ENCODE results near the gene CDX1.
"Not testable (repeated sequence)": the region's sequence is repeated elsewhere in the genome, so short reads cannot be mapped to it uniquely, and the experiment has no call there.

CDX1 gene

GRCh38 chr5:150227036-150227435 is 60.5 kb downstream of the CDX1 start:
- CTCF ChIA-PET: no interaction called here
- DNase-seq (ENCODE audit: extremely low spot score): no peak
- TF ChIP-seq ARNT (IDR thresholded peaks at IDR 0.05) (no peak), CTBP1 (IDR thresholded peaks at IDR 0.05; ENCODE audit: borderline replicate concordance) (no peak), SP1 (IDR thresholded peaks at IDR 0.05) (no peak), L3MBTL2 (conservative IDR thresholded peaks at IDR 0.05) (no peak), ZNF384 (IDR thresholded peaks at IDR 0.05) (no peak), TARDBP (IDR thresholded peaks at IDR 0.05) (no peak), SUZ12 (IDR thresholded peaks at IDR 0.05) (no peak), BHLHE40 (IDR thresholded peaks at IDR 0.05; ENCODE audit: borderline replicate concordance) (no peak), PKNOX1 (IDR thresholded peaks at IDR 0.05) (no peak), HDGF (IDR thresholded peaks at IDR 0.05; ENCODE audit: borderline replicate concordance) (no peak), LEF1 (IDR thresholded peaks at IDR 0.05; ENCODE audit: borderline replicate concordance) (no peak), NFRKB (IDR thresholded peaks at IDR 0.05) (no peak), FOXA1 (IDR thresholded peaks at IDR 0.05) (no peak), ELF4 (IDR thresholded peaks at IDR 0.05) (no peak), FOXK2 (IDR thresholded peaks at IDR 0.05) (no peak), FOXM1 (IDR thresholded peaks at IDR 0.05; ENCODE audit: borderline replicate concordance) (no peak)
- POLR2A ChIA-PET: no interaction called here

DNA sequence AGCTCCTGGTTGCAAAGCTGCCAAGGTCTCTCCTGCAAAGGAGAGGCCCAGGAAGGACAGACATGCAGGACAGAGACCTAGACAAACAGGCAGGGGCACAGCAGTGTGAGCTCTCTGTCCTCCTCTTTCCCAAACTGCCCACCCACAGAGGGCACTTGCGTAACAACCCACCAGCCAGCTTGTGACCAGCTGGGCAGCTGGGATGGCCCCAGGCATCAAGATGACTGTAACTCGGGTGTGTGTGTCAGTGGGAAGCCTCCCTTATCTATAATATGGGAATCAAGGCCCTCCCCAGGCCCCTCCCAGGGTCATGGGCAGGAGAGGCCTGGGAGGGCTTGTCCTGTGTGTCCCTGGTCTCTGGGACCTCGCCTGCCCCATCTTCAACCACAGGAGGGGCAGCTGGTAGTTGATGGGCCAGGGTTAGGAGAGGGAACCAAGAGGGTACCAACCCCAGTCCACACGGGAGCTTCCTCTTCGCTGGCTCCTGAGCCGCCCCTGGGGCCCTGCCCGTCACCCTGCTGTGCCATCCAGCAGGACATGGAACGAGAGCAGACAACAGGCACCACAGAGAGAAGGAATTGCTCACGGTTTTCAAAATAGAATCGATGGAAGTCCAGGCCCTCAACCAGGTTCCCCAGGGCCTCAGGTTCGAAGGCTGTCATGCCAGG is 61.2 kb downstream of the CDX1 start:
- CTCF ChIA-PET: interaction anchor here (0.9 kb wide), 1 partner anchor 9 kb away, joined by 3 read pairs; no protein-coding TSS in a partner anchor
- TF ChIP-seq SP1 (IDR thresholded peaks at IDR 0.05) (no peak), TARDBP (IDR thresholded peaks at IDR 0.05) (no peak), NFRKB (IDR thresholded peaks at IDR 0.05) (no peak), ELF4 (IDR thresholded peaks at IDR 0.05) (no peak), LEF1 (IDR thresholded peaks at IDR 0.05; ENCODE audit: borderline replicate concordance) (no peak), PKNOX1 (IDR thresholded peaks at IDR 0.05) (no peak), FOXK2 (IDR thresholded peaks at IDR 0.05) (no peak), FOXM1 (IDR thresholded peaks at IDR 0.05; ENCODE audit: borderline replicate concordance) (no peak), FOXA1 (IDR thresholded peaks at IDR 0.05) (no peak), BHLHE40 (IDR thresholded peaks at IDR 0.05; ENCODE audit: borderline replicate concordance) (no peak), CTBP1 (IDR thresholded peaks at IDR 0.05; ENCODE audit: borderline replicate concordance) (no peak), SUZ12 (IDR thresholded peaks at IDR 0.05) (no peak), ARNT (IDR thresholded peaks at IDR 0.05) (no peak), ZNF384 (IDR thresholded peaks at IDR 0.05) (no peak), L3MBTL2 (conservative IDR thresholded peaks at IDR 0.05) (no peak), HDGF (IDR thresholded peaks at IDR 0.05; ENCODE audit: borderline replicate concordance) (no peak)
- DNase-seq (ENCODE audit: extremely low spot score): no peak
- POLR2A ChIA-PET: no interaction called here

- no peak for DNase-seq (ENCODE audit: extremely low spot score)
- ChIA-PET POLR2A (interaction anchor here (1.0 kb wide), 2 partner anchors 10 to 54 kb away, joined by 3 read pairs; no protein-coding TSS in a partner anchor), CTCF (interaction anchor here (1.2 to 3.1 kb wide), 2 partner anchors 26 to 68 kb away, joined by 3 to 7 read pairs; no protein-coding TSS in a partner anchor)
- TF ChIP-seq SP1 (IDR thresholded peaks at IDR 0.05) (no peak), NFRKB (IDR thresholded peaks at IDR 0.05) (no peak), ARNT (IDR thresholded peaks at IDR 0.05) (no peak), LEF1 (IDR thresholded peaks at IDR 0.05; ENCODE audit: borderline replicate concordance) (no peak), TARDBP (IDR thresholded peaks at IDR 0.05) (no peak), ZNF384 (IDR thresholded peaks at IDR 0.05) (no peak), SUZ12 (IDR thresholded peaks at IDR 0.05) (no peak), FOXK2 (IDR thresholded peaks at IDR 0.05) (no peak), FOXA1 (IDR thresholded peaks at IDR 0.05) (no peak), CTBP1 (IDR thresholded peaks at IDR 0.05; ENCODE audit: borderline replicate concordance) (no peak)
These were observed 63.0 kb downstream of the CDX1 start for GRCh38 chr5:150229571-150229970.

DNA sequence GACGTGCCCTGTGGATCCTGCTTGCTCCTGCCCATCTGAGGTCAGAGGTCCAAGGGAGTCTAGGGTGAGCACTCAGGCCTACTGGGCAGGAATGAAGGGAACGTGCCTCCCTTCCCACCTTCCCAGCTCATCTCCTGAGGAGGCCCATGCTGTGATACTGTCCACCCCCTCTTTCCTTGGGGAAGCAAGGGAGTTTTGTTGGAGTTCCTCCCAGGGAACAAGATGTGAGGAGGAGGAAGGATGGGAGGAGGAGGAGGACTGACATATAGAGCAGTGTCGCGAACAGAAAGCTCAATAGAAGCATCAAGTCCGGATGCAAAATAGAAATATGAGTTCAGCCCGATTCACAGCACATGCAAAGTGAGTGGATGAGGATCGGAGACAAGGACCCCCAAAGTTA is 64.3 kb downstream of the CDX1 start:
- DNase-seq (ENCODE audit: extremely low spot score): no peak
- TF ChIP-seq FOXM1 (IDR thresholded peaks at IDR 0.05; ENCODE audit: borderline replicate concordance) (no peak), ZNF384 (IDR thresholded peaks at IDR 0.05) (no peak), NFRKB (IDR thresholded peaks at IDR 0.05) (no peak)
- ChIA-PET CTCF (interaction anchor here (1.2 to 3.1 kb wide), 2 partner anchors 25 to 69 kb away, joined by 3 to 7 read pairs; no protein-coding TSS in a partner anchor), POLR2A (no interaction called here)

- DNase-seq (ENCODE audit: extremely low spot score); CTCF ChIA-PET; POLR2A ChIA-PET: not testable (repeated sequence)
These were observed 67.1 kb downstream of the CDX1 start for GRCh38 chr5:150233706-150234105.
